ENCODE results near the gene PSMB8. TPM values are rescaled to one million over a fixed set of nuclear protein-coding genes. Genes with fewer than 3 reads are reported as not detected.

Gene PSMB8
- total RNA-seq, 1 donor from 2014 or later, result 358 TPM

GRCh38 chr6:32796848-32797776 is 46.7 kb downstream of the PSMB8 start:
- H3K9me3 Mint-ChIP-seq, result no peaks in the 10 kb centered on the region
- H3K27ac Mint-ChIP-seq, result no peak overlapping the region
- intact Hi-C loops (cut with micrococcal nuclease), result loop anchor here (1.0 to 5.0 kb wide), 4 partner anchors 71 to 542 kb away; no protein-coding TSS in a partner anchor
- peak overlapping the region; percentile 46 for H3K4me3 Mint-ChIP-seq
- peaks cover 31% of the 10 kb centered on the region for H3K4me1 Mint-ChIP-seq (ENCODE audit: low read depth)
- peaks cover 53% of the 10 kb centered on the region for H3K27me3 Mint-ChIP-seq (ENCODE audit: insufficient read depth)
- DNase-seq (ENCODE audit: low spot score), result peak; percentile 65
- no peaks in the 10 kb centered on the region for H3K36me3 Mint-ChIP-seq (ENCODE audit: low read depth)

GRCh38 chr6:32794510-32794909 is 49.3 kb downstream of the PSMB8 start:
- H3K36me3 Mint-ChIP-seq (ENCODE audit: low read depth), result no peaks in the 10 kb centered on the region
- H3K4me3 Mint-ChIP-seq, result no peak overlapping the region
- DNase-seq (ENCODE audit: low spot score), result no peak
- no peak overlapping the region for H3K27ac Mint-ChIP-seq
- H3K27me3 Mint-ChIP-seq (ENCODE audit: insufficient read depth), result peaks cover 51% of the 10 kb centered on the region
- H3K4me1 Mint-ChIP-seq (ENCODE audit: low read depth), result peaks cover 31% of the 10 kb centered on the region
- intact Hi-C loops (cut with micrococcal nuclease), result no loop called here
- H3K9me3 Mint-ChIP-seq, result no peaks in the 10 kb centered on the region

DNA sequence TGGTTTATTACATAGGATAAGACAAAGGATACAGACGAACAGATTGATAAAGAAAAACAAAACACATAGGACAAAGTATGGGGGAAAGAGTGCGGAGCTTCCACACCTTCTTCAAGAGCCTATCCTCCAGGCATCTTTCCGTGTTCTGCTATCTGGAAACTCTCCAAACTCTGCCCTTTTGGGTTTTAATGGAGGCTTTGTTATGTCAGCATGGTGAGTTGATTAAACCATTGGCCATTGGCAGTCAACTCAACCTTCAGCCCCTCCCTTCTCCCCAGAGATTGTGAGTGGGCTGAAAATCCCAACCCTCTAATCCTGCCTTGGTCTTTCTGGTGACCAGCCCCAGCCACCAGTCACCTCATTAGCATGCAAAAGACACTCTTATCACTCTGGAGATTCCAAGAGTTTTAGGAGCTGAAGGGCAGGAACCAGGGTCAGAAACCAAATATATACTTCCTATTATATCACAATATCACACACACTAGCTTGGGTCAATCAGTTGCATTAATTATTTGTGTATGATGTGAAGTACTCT is 50.9 kb downstream of the PSMB8 start:
- no peak for DNase-seq (ENCODE audit: low spot score)
- H3K4me3 Mint-ChIP-seq, result no peak overlapping the region
- peaks cover 55% of the 10 kb centered on the region for H3K27me3 Mint-ChIP-seq (ENCODE audit: insufficient read depth)
- peaks cover 31% of the 10 kb centered on the region for H3K4me1 Mint-ChIP-seq (ENCODE audit: low read depth)
- H3K27ac Mint-ChIP-seq, result no peak overlapping the region
- H3K36me3 Mint-ChIP-seq (ENCODE audit: low read depth), result no peaks in the 10 kb centered on the region
- no peaks in the 10 kb centered on the region for H3K9me3 Mint-ChIP-seq
- intact Hi-C loops (cut with micrococcal nuclease), result no loop called here

Other genes with a start within 250 kb of the PSMB8 start
- 12.5 and 13.3 TPM in 2 replicates for gene HLA-DQA1, start 206.6 kb downstream of the PSMB8 start, total RNA-seq
- 4.3 and 4.7 TPM in 2 replicates for gene HLA-DQB1, start 177.4 kb downstream of the PSMB8 start, total RNA-seq
- gene HLA-DQA2, start 102.7 kb downstream of the PSMB8 start, total RNA-seq, result 1.8 and 2.7 TPM in 2 replicates
- gene HLA-DQB2, start 80.5 kb downstream of the PSMB8 start, total RNA-seq, result 0.51 and 0.67 TPM in 2 replicates
- 4.2 and 4.3 TPM in 2 replicates for gene HLA-DOB, start 27.0 kb downstream of the PSMB8 start, total RNA-seq
- gene TAP2, start 5.3 kb downstream of the PSMB8 start, total RNA-seq, result 160 and 167 TPM in 2 replicates
- gene TAP1, start 9.7 kb upstream of the PSMB8 start, total RNA-seq, result 284 and 290 TPM in 2 replicates
- gene PSMB9, start 10.1 kb upstream of the PSMB8 start, total RNA-seq, result 249 and 253 TPM in 2 replicates
- 2.7 and 2.8 TPM in 2 replicates for gene HLA-DMB, start 97.0 kb upstream of the PSMB8 start, total RNA-seq
- gene HLA-DMA, start 109.0 kb upstream of the PSMB8 start, total RNA-seq, result 14.1 and 14.2 TPM in 2 replicates
- gene BRD2, start 124.5 kb upstream of the PSMB8 start, total RNA-seq, result 316 and 330 TPM in 2 replicates
- 1.8 and 2.0 TPM in 2 replicates for gene HLA-DOA, start 165.5 kb upstream of the PSMB8 start, total RNA-seq
- 61.0 and 66.7 TPM in 2 replicates for gene HLA-DPA1, start 229.6 kb upstream of the PSMB8 start, total RNA-seq
- 12.2 and 12.3 TPM in 2 replicates for gene HLA-DPB1, start 231.9 kb upstream of the PSMB8 start, total RNA-seq